GM20000 (cell line): ENCODE measurements around the gene ADSS1.

Experiments
- DNase-seq: peaks from one replicate; pipeline ENCODE4 v3.0.0; 2012; ENCODE audit warnings: low spot score
- TF ChIP-seq, protein P1 (sequence below): IDR thresholded peaks from 2 replicates; pipeline ENCODE4 v1.5.1; 2012; ENCODE audit warnings: mild to moderate bottlenecking, control low read depth; ENCODE audit errors: extremely low read depth, missing control alignments

The ADSS1 gene

GRCh38 chr14:104702673-104703072, 21.4 kb upstream of the ADSS1 start:
- no peak for DNase-seq
- TF ChIP-seq, protein P1, sequence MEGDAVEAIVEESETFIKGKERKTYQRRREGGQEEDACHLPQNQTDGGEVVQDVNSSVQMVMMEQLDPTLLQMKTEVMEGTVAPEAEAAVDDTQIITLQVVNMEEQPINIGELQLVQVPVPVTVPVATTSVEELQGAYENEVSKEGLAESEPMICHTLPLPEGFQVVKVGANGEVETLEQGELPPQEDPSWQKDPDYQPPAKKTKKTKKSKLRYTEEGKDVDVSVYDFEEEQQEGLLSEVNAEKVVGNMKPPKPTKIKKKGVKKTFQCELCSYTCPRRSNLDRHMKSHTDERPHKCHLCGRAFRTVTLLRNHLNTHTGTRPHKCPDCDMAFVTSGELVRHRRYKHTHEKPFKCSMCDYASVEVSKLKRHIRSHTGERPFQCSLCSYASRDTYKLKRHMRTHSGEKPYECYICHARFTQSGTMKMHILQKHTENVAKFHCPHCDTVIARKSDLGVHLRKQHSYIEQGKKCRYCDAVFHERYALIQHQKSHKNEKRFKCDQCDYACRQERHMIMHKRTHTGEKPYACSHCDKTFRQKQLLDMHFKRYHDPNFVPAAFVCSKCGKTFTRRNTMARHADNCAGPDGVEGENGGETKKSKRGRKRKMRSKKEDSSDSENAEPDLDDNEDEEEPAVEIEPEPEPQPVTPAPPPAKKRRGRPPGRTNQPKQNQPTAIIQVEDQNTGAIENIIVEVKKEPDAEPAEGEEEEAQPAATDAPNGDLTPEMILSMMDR, result no peak

GRCh38 chr14:104703269-104703668, 20.8 kb upstream of the ADSS1 start:
- DNase-seq, result no peak
- TF ChIP-seq, protein P1, result no peak

DNA sequence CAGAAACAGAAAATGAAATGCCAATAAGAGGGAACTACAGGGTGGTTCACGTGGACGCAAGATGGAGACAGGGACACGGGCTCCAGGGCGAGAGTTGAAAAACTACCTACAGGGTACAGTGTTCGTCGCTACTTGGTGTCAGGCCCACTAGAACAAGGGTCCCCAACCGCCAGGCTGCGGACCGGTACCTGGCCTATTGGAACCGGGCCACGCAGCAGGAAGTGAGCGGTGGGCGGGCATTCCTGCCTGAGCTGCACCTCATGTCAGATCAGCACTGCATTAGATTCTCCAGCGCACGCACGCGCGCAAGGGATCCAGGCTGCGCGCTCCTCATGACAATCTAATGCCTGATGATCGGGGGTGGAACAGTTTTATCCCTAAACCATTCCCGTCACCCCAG, 19.8 kb upstream of the ADSS1 start:
- TF ChIP-seq, protein P1, result no peak
- DNase-seq, result no peak

- TF ChIP-seq, protein P1, result no peak
- no peak for DNase-seq
These were observed 18.5 kb upstream of the ADSS1 start for GRCh38 chr14:104705340-104706047.

GRCh38 chr14:104706733-104707607, 17.1 kb upstream of the ADSS1 start:
- TF ChIP-seq, protein P1, result no peak
- DNase-seq, result no peak

DNA sequence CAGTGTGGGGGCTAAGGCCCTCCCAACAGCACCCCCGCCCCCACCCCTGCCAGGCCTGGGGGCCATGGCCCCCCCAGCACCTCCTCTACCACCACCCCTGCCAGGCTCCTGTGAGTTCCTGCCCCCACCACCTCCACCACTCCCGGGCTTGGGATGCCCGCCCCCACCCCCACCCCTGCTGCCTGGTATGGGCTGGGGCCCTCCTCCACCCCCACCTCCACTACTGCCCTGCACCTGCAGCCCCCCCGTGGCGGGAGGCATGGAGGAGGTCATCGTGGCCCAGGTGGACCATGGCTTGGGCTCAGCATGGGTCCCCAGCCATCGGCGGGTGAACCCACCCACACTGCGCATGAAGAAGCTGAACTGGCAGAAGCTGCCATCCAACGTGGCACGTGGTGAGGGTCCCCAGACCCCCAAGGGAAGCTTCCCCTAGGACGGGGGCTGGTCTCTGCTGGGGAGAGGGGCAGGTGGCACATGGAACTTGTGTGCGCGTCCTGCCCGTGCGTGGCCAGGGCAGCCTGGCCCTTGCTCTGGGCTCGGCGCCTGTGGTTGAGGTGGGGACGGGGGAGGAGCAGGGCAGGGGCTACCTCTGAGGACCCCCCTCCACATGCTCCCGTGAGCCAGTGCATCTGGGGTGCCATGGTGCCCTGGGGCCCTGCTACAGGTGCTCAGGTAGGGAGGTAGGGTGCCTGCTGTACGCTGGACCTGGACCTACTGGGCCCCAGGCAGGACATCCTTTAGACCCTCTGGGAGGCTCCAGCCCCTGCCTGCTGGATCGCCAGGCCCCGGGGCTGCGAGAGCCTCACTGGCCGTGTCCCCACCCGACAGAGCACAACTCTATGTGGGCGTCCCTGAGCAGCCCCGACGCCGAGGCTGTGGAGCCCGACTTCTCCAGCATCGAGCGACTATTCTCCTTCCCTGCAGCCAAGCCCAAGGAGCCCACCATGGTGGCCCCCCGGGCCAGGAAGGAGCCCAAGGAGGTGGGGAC, 16.1 kb upstream of the ADSS1 start:
- TF ChIP-seq, protein P1, result no peak
- DNase-seq, result no peak
